NB4 (cell line): ENCODE data around the gene MTHFD2L.
"Not testable (repeated sequence)": the region's sequence is repeated elsewhere in the genome, so short reads cannot be mapped to it uniquely, and the experiment has no call there.

Experiments
- POLR2A ChIP-seq: IDR thresholded peaks from 2 replicates; pipeline ENCODE4 v1.6.1; 2011; ENCODE audit warnings: mild to moderate bottlenecking; ENCODE audit not compliant: insufficient read length; ENCODE audit errors: extremely low read depth
- TF ChIP-seq, protein P1 (sequence below): IDR thresholded peaks from one replicate; pipeline ENCODE4 v1.5.1; 2012; ENCODE audit warnings: low read depth, low read length

DNA sequence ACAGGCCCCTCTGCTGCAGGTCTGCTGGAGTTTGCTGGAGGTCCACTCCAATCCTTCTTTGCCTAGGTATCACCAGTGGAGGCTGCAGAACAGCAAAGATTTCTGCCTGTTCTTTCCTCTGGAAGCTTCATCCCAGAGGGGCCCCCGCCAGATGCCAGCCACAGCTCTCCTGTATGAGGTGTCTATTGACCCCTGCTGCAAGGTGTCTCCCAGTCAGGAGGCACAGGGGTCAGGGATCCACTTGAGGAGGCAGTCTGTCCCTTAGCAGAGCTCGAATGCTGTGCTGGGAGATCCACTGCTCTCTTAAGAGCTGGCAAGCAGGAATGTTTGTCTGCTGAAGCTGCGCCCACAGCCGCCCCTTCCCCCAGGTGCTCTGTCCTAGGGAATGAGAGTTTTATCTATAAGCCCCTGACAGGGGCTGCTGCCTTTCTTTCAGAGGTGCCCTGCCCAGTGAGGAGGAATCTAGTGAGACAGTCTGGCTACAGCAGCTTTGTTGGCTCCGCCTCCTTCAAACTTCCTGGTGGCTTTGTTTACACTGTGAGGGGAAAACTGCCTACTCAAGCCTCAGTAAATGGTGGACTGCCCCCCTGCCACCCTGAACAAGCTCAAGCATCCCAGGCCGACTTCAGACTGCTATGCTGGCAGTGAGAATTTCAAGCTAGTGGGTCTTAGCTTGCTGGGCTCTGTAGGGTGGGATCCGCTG is 56.7 kb downstream of the MTHFD2L start:
- TF ChIP-seq, protein P1, sequence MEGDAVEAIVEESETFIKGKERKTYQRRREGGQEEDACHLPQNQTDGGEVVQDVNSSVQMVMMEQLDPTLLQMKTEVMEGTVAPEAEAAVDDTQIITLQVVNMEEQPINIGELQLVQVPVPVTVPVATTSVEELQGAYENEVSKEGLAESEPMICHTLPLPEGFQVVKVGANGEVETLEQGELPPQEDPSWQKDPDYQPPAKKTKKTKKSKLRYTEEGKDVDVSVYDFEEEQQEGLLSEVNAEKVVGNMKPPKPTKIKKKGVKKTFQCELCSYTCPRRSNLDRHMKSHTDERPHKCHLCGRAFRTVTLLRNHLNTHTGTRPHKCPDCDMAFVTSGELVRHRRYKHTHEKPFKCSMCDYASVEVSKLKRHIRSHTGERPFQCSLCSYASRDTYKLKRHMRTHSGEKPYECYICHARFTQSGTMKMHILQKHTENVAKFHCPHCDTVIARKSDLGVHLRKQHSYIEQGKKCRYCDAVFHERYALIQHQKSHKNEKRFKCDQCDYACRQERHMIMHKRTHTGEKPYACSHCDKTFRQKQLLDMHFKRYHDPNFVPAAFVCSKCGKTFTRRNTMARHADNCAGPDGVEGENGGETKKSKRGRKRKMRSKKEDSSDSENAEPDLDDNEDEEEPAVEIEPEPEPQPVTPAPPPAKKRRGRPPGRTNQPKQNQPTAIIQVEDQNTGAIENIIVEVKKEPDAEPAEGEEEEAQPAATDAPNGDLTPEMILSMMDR = not testable (repeated sequence)
- not testable (repeated sequence) for TF ChIP-seq POLR2A
